HEK293 (cell line): Measurements from ENCODE around the gene PIANP.

Experiments
- BCL11A ChIP-seq: fragments of 450-650 bp; formaldehyde crosslinking; IDR thresholded peaks from 2 replicates; pipeline ENCODE4 v1.5.1; 2016; ENCODE audit warnings: low read depth, missing biosample characterization, missing genetic modification characterization
- GLI4 ChIP-seq: fragments of 450-650 bp; formaldehyde crosslinking; IDR thresholded peaks from 2 replicates; pipeline ENCODE4 v1.5.1; 2016; ENCODE audit warnings: missing biosample characterization, missing genetic modification characterization
- HOXC10 ChIP-seq: sonication (generic); formaldehyde crosslinking; IDR thresholded peaks from 2 replicates; pipeline ENCODE4 v1.8.1; 2023; ENCODE audit warnings: mild to moderate bottlenecking, missing genetic modification reagents
- KLF1 ChIP-seq: fragments of 450-650 bp; formaldehyde crosslinking; IDR thresholded peaks from 2 replicates; pipeline ENCODE4 v1.5.1; 2016; ENCODE audit warnings: missing biosample characterization, missing genetic modification characterization
- KLF16 ChIP-seq: fragments of 450-650 bp; formaldehyde crosslinking; IDR thresholded peaks from 2 replicates; pipeline ENCODE4 v1.5.1; 2017; ENCODE audit warnings: missing biosample characterization, missing genetic modification characterization
- KLF7 ChIP-seq: fragments of 450-650 bp; formaldehyde crosslinking; IDR thresholded peaks from 2 replicates; pipeline ENCODE4 v1.5.1; 2016; ENCODE audit warnings: missing biosample characterization, missing genetic modification characterization, borderline replicate concordance
- OVOL3 ChIP-seq: fragments of 450-650 bp; formaldehyde crosslinking; IDR thresholded peaks from 2 replicates; pipeline ENCODE4 v1.5.1; 2016; ENCODE audit warnings: missing biosample characterization, missing genetic modification characterization
- REPIN1 ChIP-seq: fragments of 450-650 bp; formaldehyde crosslinking; IDR thresholded peaks from 2 replicates; pipeline ENCODE4 v1.5.1; 2017; ENCODE audit warnings: missing biosample characterization, missing genetic modification characterization, low read depth
- SP3 ChIP-seq: fragments of 450-650 bp; formaldehyde crosslinking; IDR thresholded peaks from 2 replicates; pipeline ENCODE4 v1.5.1; 2016; ENCODE audit warnings: missing biosample characterization, missing genetic modification characterization
- ZBTB48 ChIP-seq: fragments of 450-650 bp; formaldehyde crosslinking; IDR thresholded peaks from 2 replicates; pipeline ENCODE4 v1.5.1; 2016; ENCODE audit warnings: missing biosample characterization, missing genetic modification characterization
- ZBTB7A ChIP-seq: fragments of 450-650 bp; formaldehyde crosslinking; IDR thresholded peaks from 2 replicates; pipeline ENCODE4 v1.5.1; 2016; ENCODE audit warnings: low read depth, missing biosample characterization, missing genetic modification characterization
- ZFP3 ChIP-seq: fragments of 450-650 bp; formaldehyde crosslinking; IDR thresholded peaks from 2 replicates; pipeline ENCODE4 v1.5.1; 2016; ENCODE audit warnings: low read depth, missing biosample characterization, missing genetic modification characterization
- ZNF2 ChIP-seq: fragments of 450-650 bp; formaldehyde crosslinking; IDR thresholded peaks from 2 replicates; pipeline ENCODE4 v1.5.1; 2016; ENCODE audit warnings: missing biosample characterization, missing genetic modification characterization
- ZNF239 ChIP-seq: fragments of 450-650 bp; formaldehyde crosslinking; IDR thresholded peaks from 2 replicates; pipeline ENCODE4 v1.5.1; 2016; ENCODE audit warnings: missing biosample characterization, missing genetic modification characterization
- ZNF292 ChIP-seq: fragments of 450-650 bp; formaldehyde crosslinking; IDR thresholded peaks from 2 replicates; pipeline ENCODE4 v1.5.1; 2016; ENCODE audit warnings: low read depth, missing biosample characterization, missing genetic modification characterization, borderline replicate concordance
- ZNF324 ChIP-seq: fragments of 450-650 bp; formaldehyde crosslinking; IDR thresholded peaks from 2 replicates; pipeline ENCODE4 v1.5.1; 2016; ENCODE audit warnings: missing biosample characterization, missing genetic modification characterization
- ZNF37A ChIP-seq: fragments of 450-650 bp; IDR thresholded peaks from 2 replicates; pipeline ENCODE4 v1.5.1; 2018; ENCODE audit warnings: missing biosample characterization, missing genetic modification characterization
- ZNF398 ChIP-seq: fragments of 450-650 bp; formaldehyde crosslinking; IDR thresholded peaks from 2 replicates; pipeline ENCODE4 v1.5.1; 2017; ENCODE audit warnings: missing biosample characterization, missing genetic modification characterization
- ZNF433 ChIP-seq: fragments of 450-650 bp; formaldehyde crosslinking; IDR thresholded peaks from 2 replicates; pipeline ENCODE4 v1.5.1; 2016; ENCODE audit warnings: missing biosample characterization, missing genetic modification characterization, low read depth
- ZNF558 ChIP-seq: fragments of 450-650 bp; formaldehyde crosslinking; IDR thresholded peaks from 2 replicates; pipeline ENCODE4 v1.5.1; 2016; ENCODE audit warnings: missing biosample characterization, missing genetic modification characterization
- ZNF658 ChIP-seq: fragments of 450-650 bp; formaldehyde crosslinking; IDR thresholded peaks from 2 replicates; pipeline ENCODE4; 2016; ENCODE audit warnings: missing biosample characterization, missing genetic modification characterization
- ZNF670 ChIP-seq: fragments of 450-650 bp; formaldehyde crosslinking; IDR thresholded peaks from 2 replicates; pipeline ENCODE4 v1.5.1; 2016; ENCODE audit warnings: missing biosample characterization, missing genetic modification characterization, low read depth
- ZXDB ChIP-seq: fragments of 450-650 bp; formaldehyde crosslinking; IDR thresholded peaks from 2 replicates; pipeline ENCODE4 v1.5.1; 2016; ENCODE audit warnings: missing biosample characterization, missing genetic modification characterization
- TF ChIP-seq, protein P1 (sequence below): fragments of 450-650 bp; formaldehyde crosslinking; IDR thresholded peaks from 2 replicates; pipeline ENCODE4 v1.5.1; 2016; ENCODE audit warnings: missing biosample characterization, missing genetic modification characterization, low read depth
- TF ChIP-seq, protein P2 (sequence below): fragments of 450-650 bp; formaldehyde crosslinking; optimal IDR thresholded peaks from 2 replicates; pipeline ENCODE3; 2016; ENCODE audit warnings: missing biosample characterization, mild to moderate bottlenecking, missing genetic modification characterization
- TF ChIP-seq, protein P3 (sequence below): sonication (generic); formaldehyde crosslinking; IDR thresholded peaks from 2 replicates; pipeline ENCODE4 v1.8.1; 2022; ENCODE audit warnings: mild to moderate bottlenecking, moderate library complexity, missing genetic modification reagents
- TF ChIP-seq, protein P4 (sequence below): fragments of 450-650 bp; formaldehyde crosslinking; IDR thresholded peaks from 2 replicates; pipeline ENCODE4 v1.5.1; 2016; ENCODE audit warnings: missing biosample characterization, missing genetic modification characterization
- TF ChIP-seq, protein P5 (sequence below): fragments of 450-650 bp; formaldehyde crosslinking; IDR thresholded peaks from 2 replicates; pipeline ENCODE4 v1.5.1; 2016; ENCODE audit warnings: missing biosample characterization, missing genetic modification characterization

PIANP gene

DNA sequence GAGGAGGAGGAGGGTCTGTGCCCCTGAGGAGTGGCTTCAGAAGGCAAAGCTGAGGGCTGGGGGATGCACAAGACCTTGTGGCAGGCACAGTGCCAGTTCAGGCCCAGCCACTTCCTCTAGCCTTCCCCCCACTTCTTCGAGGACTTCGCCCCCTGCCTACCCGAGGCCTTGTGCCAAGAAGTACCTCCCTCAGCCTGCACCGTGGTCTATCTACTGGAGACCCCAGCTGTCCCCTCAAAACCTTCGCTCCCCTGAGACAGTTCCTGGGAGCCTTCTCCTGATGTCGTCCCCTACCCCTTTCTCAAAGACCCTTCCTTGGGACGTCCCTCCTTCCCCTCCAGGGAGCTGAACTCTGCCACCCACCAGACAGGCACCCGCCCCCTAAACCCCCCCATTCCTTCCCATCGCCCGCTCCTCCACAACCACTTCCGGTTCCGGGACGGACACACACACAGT is 12.0 kb downstream of the PIANP start (continued):
- TF ChIP-seq ZNF324 (tag by site-specific recombination) (peak; percentile 28; the same call in 1 of the 2 replicates), ZNF292 (tag by site-specific recombination) (no peak), ZNF398 (peak; percentile 98), ZBTB48 (tag by site-specific recombination) (no peak; the same call in 1 of the 2 replicates), REPIN1 (tag by site-specific recombination) (no peak), KLF16 (tag by site-specific recombination) (peak; percentile 49), ZXDB (no peak; the same call in 1 of the 2 replicates), SP3 (tag by site-specific recombination) (no peak; the same call in none of the 2 replicates), ZNF658 (tag by site-specific recombination) (no peak), ZFP3 (tag by site-specific recombination) (no peak), ZNF558 (tag by site-specific recombination) (no peak), OVOL3 (tag by site-specific recombination) (no peak), ZBTB7A (0 out of 2 replicates have a peak, but pooled peaks have one; percentile 17), HOXC10 (no peak), ZNF2 (no peak), ZNF670 (tag by site-specific recombination) (no peak), ZNF239 (tag by site-specific recombination) (no peak), ZNF37A (no peak), ZNF433 (no peak), KLF7 (no peak), BCL11A (tag by site-specific recombination) (no peak), GLI4 (tag by site-specific recombination) (no peak), KLF1 (tag by site-specific recombination) (no peak)
- TF ChIP-seq, protein P1, sequence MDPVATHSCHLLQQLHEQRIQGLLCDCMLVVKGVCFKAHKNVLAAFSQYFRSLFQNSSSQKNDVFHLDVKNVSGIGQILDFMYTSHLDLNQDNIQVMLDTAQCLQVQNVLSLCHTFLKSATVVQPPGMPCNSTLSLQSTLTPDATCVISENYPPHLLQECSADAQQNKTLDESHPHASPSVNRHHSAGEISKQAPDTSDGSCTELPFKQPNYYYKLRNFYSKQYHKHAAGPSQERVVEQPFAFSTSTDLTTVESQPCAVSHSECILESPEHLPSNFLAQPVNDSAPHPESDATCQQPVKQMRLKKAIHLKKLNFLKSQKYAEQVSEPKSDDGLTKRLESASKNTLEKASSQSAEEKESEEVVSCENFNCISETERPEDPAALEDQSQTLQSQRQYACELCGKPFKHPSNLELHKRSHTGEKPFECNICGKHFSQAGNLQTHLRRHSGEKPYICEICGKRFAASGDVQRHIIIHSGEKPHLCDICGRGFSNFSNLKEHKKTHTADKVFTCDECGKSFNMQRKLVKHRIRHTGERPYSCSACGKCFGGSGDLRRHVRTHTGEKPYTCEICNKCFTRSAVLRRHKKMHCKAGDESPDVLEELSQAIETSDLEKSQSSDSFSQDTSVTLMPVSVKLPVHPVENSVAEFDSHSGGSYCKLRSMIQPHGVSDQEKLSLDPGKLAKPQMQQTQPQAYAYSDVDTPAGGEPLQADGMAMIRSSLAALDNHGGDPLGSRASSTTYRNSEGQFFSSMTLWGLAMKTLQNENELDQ = no peak
- TF ChIP-seq, protein P2, sequence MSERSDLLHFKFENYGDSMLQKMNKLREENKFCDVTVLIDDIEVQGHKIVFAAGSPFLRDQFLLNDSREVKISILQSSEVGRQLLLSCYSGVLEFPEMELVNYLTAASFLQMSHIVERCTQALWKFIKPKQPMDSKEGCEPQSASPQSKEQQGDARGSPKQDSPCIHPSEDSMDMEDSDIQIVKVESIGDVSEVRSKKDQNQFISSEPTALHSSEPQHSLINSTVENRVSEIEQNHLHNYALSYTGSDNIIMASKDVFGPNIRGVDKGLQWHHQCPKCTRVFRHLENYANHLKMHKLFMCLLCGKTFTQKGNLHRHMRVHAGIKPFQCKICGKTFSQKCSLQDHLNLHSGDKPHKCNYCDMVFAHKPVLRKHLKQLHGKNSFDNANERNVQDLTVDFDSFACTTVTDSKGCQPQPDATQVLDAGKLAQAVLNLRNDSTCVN (tag by site-specific recombination) = no peak
- TF ChIP-seq, protein P3, sequence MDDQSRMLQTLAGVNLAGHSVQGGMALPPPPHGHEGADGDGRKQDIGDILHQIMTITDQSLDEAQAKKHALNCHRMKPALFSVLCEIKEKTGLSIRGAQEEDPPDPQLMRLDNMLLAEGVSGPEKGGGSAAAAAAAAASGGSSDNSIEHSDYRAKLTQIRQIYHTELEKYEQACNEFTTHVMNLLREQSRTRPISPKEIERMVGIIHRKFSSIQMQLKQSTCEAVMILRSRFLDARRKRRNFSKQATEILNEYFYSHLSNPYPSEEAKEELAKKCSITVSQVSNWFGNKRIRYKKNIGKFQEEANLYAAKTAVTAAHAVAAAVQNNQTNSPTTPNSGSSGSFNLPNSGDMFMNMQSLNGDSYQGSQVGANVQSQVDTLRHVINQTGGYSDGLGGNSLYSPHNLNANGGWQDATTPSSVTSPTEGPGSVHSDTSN = no peak
- TF ChIP-seq, protein P4, sequence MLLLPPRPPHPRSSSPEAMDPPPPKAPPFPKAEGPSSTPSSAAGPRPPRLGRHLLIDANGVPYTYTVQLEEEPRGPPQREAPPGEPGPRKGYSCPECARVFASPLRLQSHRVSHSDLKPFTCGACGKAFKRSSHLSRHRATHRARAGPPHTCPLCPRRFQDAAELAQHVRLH (tag by site-specific recombination) = peak; percentile 74
- TF ChIP-seq, protein P5, sequence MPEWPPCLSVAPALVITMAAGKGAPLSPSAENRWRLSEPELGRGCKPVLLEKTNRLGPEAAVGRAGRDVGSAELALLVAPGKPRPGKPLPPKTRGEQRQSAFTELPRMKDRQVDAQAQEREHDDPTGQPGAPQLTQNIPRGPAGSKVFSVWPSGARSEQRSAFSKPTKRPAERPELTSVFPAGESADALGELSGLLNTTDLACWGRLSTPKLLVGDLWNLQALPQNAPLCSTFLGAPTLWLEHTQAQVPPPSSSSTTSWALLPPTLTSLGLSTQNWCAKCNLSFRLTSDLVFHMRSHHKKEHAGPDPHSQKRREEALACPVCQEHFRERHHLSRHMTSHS (tag by site-specific recombination) = no peak
